Measurements from ENCODE around the gene MAP2K1.
"Not testable (repeated sequence)": the region's sequence is repeated elsewhere in the genome, so short reads cannot be mapped to it uniquely, and the experiment has no call there.

MAP2K1 gene

GRCh38 chr15:66454143-66454542 lies 67.4 kb downstream of the MAP2K1 start:
- H3K27ac ChIP-seq: no peak overlapping the region
- peaks cover 0 to 6% (median 0%) of the 10 kb centered on the region in 3 donors for H3K36me3 ChIP-seq
- no peak overlapping the region for H3K4me3 ChIP-seq

GRCh38 chr15:66456211-66456610 lies 69.5 kb downstream of the MAP2K1 start:
- Histone ChIP-seq H3K4me1 (peaks cover 0 to 4% (median 0%) of the 10 kb centered on the region in 4 donors), H3K9me3 (no peaks in the 10 kb centered on the region), H3K4me3 (no peak overlapping the region), H3K36me3 (no peaks in the 10 kb centered on the region), H3K27ac (no peak overlapping the region), H3K27me3 (no peaks in the 10 kb centered on the region)
- DNase-seq: no peak
- intact Hi-C loops (cut with DNase I; ENCODE audit: low total_unique reads): no loop called here
- no peak for TF ChIP-seq CTCF (IDR thresholded peaks at IDR 0.05)

More at GRCh38 chr15:66454143-66454542, 67.4 kb downstream of the MAP2K1 start:
- Histone ChIP-seq H3K9me3 (no peaks in the 10 kb centered on the region), H3K27me3 (no peaks in the 10 kb centered on the region), H3K4me1 (peaks cover 0 to 4% (median 0%) of the 10 kb centered on the region in 4 donors)
- intact Hi-C loops (cut with DNase I; ENCODE audit: low total_unique reads): no loop called here
- no peak for DNase-seq
- TF ChIP-seq CTCF (IDR thresholded peaks at IDR 0.05): no peak

GRCh38 chr15:66459818-66460615 lies 73.3 kb downstream of the MAP2K1 start:
- no peaks in the 10 kb centered on the region for H3K4me1 ChIP-seq
- no peak for DNase-seq
- H3K9me3 ChIP-seq: no peaks in the 10 kb centered on the region
- no peak overlapping the region for H3K27ac ChIP-seq
- no peaks in the 10 kb centered on the region for H3K36me3 ChIP-seq
- intact Hi-C loops (cut with DNase I; ENCODE audit: low total_unique reads): loop anchor here (2.0 kb wide), 1 partner anchor 59 kb away; no protein-coding TSS in a partner anchor
- no peaks in the 10 kb centered on the region for H3K27me3 ChIP-seq
- H3K4me3 ChIP-seq: no peak overlapping the region
- no peak for TF ChIP-seq CTCF (IDR thresholded peaks at IDR 0.05)

GRCh38 chr15:66461294-66461693 lies 74.6 kb downstream of the MAP2K1 start:
- H3K36me3 ChIP-seq; H3K9me3 ChIP-seq; DNase-seq; H3K27ac ChIP-seq; H3K4me1 ChIP-seq; intact Hi-C loops (cut with DNase I; ENCODE audit: low total_unique reads); H3K27me3 ChIP-seq; H3K4me3 ChIP-seq: not testable (repeated sequence)

- TF ChIP-seq CTCF (IDR thresholded peaks at IDR 0.05): no peak
- no peak overlapping the region for H3K27ac ChIP-seq
- H3K4me1 ChIP-seq: no peaks in the 10 kb centered on the region
- intact Hi-C loops (cut with DNase I; ENCODE audit: low total_unique reads): no loop called here
- no peak for DNase-seq
- no peak overlapping the region for H3K4me3 ChIP-seq
- H3K9me3 ChIP-seq: no peaks in the 10 kb centered on the region
- no peaks in the 10 kb centered on the region for H3K36me3 ChIP-seq
- H3K27me3 ChIP-seq: no peaks in the 10 kb centered on the region
Observed at GRCh38 chr15:66461917-66462316, 75.2 kb downstream of the MAP2K1 start.

- no peaks in the 10 kb centered on the region for H3K9me3 ChIP-seq
- no peaks in the 10 kb centered on the region for H3K36me3 ChIP-seq
- H3K4me1 ChIP-seq: no peaks in the 10 kb centered on the region
- no peaks in the 10 kb centered on the region for H3K27me3 ChIP-seq
- no peak overlapping the region for H3K27ac ChIP-seq
- no peak for TF ChIP-seq CTCF (IDR thresholded peaks at IDR 0.05)
- intact Hi-C loops (cut with DNase I; ENCODE audit: low total_unique reads): no loop called here
- DNase-seq: no peak
- H3K4me3 ChIP-seq: no peak overlapping the region
Observed at GRCh38 chr15:66462627-66463026, 75.9 kb downstream of the MAP2K1 start.

- intact Hi-C loops (cut with DNase I; ENCODE audit: low total_unique reads); DNase-seq; H3K36me3 ChIP-seq; H3K27me3 ChIP-seq; H3K4me1 ChIP-seq; H3K27ac ChIP-seq; H3K9me3 ChIP-seq; H3K4me3 ChIP-seq: not testable (repeated sequence)
Observed at GRCh38 chr15:66465294-66465693, 78.6 kb downstream of the MAP2K1 start.

GRCh38 chr15:66467162-66468040 lies 80.7 kb downstream of the MAP2K1 start:
- intact Hi-C loops (cut with DNase I; ENCODE audit: low total_unique reads); H3K36me3 ChIP-seq; H3K4me3 ChIP-seq; H3K27me3 ChIP-seq; H3K27ac ChIP-seq; H3K9me3 ChIP-seq; DNase-seq: not testable (repeated sequence)
- H3K4me1 ChIP-seq: peaks cover 0 to 12% (median 0%) of the 10 kb centered on the region in 4 donors
